PC-9 (cell line): ENCODE results near the gene HTRA3.

Experiments used
- EZH2 ChIP-seq: fragments of 200-600 bp; sonication (generic); IDR thresholded peaks from 2 replicates; pipeline ENCODE4 v1.8.0; 2017; ENCODE audit warnings: antibody characterized with exemption, low read depth
- TF ChIP-seq, protein P1 (sequence below): fragments of 200-600 bp; sonication (generic); conservative IDR thresholded peaks from 2 replicates; pipeline ENCODE4 v1.6.1; 2017; ENCODE audit warnings: mixed run types, antibody characterized with exemption, mild to moderate bottlenecking, moderate library complexity

DNA sequence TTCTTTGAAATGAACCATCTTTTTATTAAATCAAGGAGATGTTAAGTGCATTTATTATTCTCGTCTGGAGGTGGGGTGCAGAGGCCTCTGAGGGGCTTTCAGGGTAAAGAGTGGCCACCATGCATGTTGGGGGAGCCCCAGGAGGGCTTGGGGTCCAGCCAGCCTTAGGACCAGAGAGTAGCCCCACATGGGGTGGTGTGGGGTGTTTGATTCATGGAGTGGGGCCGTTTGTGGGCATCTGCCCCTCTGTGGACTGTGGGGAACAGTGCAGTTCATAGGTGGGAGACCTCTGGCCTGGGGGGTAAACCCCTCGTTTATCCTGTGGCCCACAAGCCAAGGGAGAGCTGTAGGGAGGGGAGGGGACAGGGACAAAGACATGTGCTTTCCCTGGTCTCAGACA, 26.9 kb downstream of the HTRA3 start:
- TF ChIP-seq, protein P1, sequence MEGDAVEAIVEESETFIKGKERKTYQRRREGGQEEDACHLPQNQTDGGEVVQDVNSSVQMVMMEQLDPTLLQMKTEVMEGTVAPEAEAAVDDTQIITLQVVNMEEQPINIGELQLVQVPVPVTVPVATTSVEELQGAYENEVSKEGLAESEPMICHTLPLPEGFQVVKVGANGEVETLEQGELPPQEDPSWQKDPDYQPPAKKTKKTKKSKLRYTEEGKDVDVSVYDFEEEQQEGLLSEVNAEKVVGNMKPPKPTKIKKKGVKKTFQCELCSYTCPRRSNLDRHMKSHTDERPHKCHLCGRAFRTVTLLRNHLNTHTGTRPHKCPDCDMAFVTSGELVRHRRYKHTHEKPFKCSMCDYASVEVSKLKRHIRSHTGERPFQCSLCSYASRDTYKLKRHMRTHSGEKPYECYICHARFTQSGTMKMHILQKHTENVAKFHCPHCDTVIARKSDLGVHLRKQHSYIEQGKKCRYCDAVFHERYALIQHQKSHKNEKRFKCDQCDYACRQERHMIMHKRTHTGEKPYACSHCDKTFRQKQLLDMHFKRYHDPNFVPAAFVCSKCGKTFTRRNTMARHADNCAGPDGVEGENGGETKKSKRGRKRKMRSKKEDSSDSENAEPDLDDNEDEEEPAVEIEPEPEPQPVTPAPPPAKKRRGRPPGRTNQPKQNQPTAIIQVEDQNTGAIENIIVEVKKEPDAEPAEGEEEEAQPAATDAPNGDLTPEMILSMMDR: no peak
- no peak for TF ChIP-seq EZH2
